Endodermal cell (in vitro differentiated cells): ENCODE data around the gene IL12RB2. TPM values are rescaled to one million over a fixed set of nuclear protein-coding genes. Genes with fewer than 3 reads are reported as not detected.

Source experiments
- DNase-seq: peaks from one replicate; pipeline ENCODE4 v3.0.0-alpha.2; 2017
- H3K27ac ChIP-seq: 2 replicates; pipeline ENCODE4 v1.5.1; 2013; ENCODE audit warnings: mild to moderate bottlenecking, low read depth, low read length, moderate library complexity
- H3K27me3 ChIP-seq: 2 replicates; pipeline ENCODE4 v1.6.1; 2013; ENCODE audit warnings: mild to moderate bottlenecking, low read length, moderate library complexity; ENCODE audit not compliant: insufficient read depth, control insufficient read depth, poor library complexity, severe bottlenecking
- H3K36me3 ChIP-seq: 2 replicates; pipeline ENCODE4 v1.7.0; 2013; ENCODE audit warnings: mild to moderate bottlenecking, low read length, moderate library complexity; ENCODE audit not compliant: control insufficient read depth, insufficient read depth
- H3K4me1 ChIP-seq: one replicate; pipeline ENCODE4 v1.7.0; 2013; ENCODE audit warnings: low read length; ENCODE audit not compliant: control insufficient read depth, insufficient read depth
- H3K4me3 ChIP-seq: 2 replicates; pipeline ENCODE4 v1.5.1; 2013; ENCODE audit warnings: mild to moderate bottlenecking, low read length, moderate library complexity
- H3K9ac ChIP-seq: 2 replicates; pipeline ENCODE4 v1.6.1; 2013; ENCODE audit warnings: mild to moderate bottlenecking, low read length, moderate library complexity; ENCODE audit not compliant: poor library complexity, severe bottlenecking; ENCODE audit errors: extremely low read depth
- H3K9me3 ChIP-seq: 2 replicates; pipeline ENCODE4 v1.6.1; 2013; ENCODE audit warnings: mild to moderate bottlenecking, low read length, moderate library complexity; ENCODE audit not compliant: control insufficient read depth
- H3K27ac Mint-ChIP-seq: 2 replicates; pipeline ENCODE4 v1.8.0; 2020; ENCODE audit warnings: mixed read lengths
- H3K27me3 Mint-ChIP-seq: 2 replicates; pipeline ENCODE4 v1.8.0; 2021; ENCODE audit warnings: mild to moderate bottlenecking, mixed read lengths; ENCODE audit not compliant: insufficient read depth
- H3K36me3 Mint-ChIP-seq: 2 replicates; pipeline ENCODE4 v1.8.0; 2020; ENCODE audit warnings: low read depth, mixed read lengths
- H3K4me1 Mint-ChIP-seq: 2 replicates; pipeline ENCODE4 v1.8.0; 2020; ENCODE audit warnings: mixed read lengths
- H3K4me3 Mint-ChIP-seq: 2 replicates; pipeline ENCODE4 v1.8.0; 2020; ENCODE audit warnings: mild to moderate bottlenecking, moderate library complexity, mixed read lengths
- H3K9me3 Mint-ChIP-seq: 2 replicates; pipeline ENCODE4 v1.8.0; 2020; ENCODE audit warnings: mild to moderate bottlenecking, mixed read lengths
- WGBS, 2 experiments: methylation state at CpG; one replicate each; pipeline versions ENCODE4 v1.1.5 to v1.1.7; 2013; ENCODE audit warnings: missing lambda C conversion rate in 2 of 2, mixed read lengths in 1 of 2; ENCODE audit not compliant: insufficient coverage in 1 of 2, insufficient read length in 1 of 2; 5-methylcytosine and 5-hydroxymethylcytosine counted together
- total RNA-seq, 2 donors: library from RNA; stranded (reverse); fragmentation: NEBNext Ultra II Directional in 1 of 2; extraction: Animal tissue kit (Norgen Biotek cat#: 25700) in 1 of 2; gene quantifications; 2 replicates in 1 of 2; 3 replicates in 1 of 2; pipeline ENCODE4 v1.2.1, GENCODE V29; 2021
- TF ChIP-seq, protein P1 (sequence below): fragments of 200-600 bp; sonication (generic); conservative IDR thresholded peaks from 2 replicates; pipeline ENCODE4 v1.5.0; 2021; ENCODE audit warnings: antibody characterized with exemption, mild to moderate bottlenecking

IL12RB2 gene
- total RNA-seq, 2 donors from 2014 or later, result 0.29 TPM; not detected in 1

DNA sequence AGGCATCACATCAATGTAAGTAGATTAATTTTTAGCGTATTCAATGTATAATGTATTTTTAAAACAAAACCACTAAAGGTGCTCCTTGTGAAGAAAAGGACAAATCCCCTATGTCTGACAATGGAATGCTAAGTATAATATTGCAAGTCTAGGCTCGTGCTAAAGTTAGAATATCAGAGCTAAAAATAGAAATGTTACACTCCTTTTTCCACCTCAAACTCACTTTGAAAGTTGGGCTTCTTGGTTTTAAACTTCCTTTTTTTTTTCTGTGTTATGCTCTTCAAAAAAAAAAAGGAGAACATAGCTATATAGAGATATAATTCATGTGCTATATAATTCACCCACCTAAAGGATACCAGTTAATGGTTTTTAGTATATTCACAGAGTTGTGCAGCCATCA, 126.2 kb downstream of the IL12RB2 start:
- H3K4me1 Mint-ChIP-seq, result peaks cover 20% of the 10 kb centered on the region
- TF ChIP-seq, protein P1, sequence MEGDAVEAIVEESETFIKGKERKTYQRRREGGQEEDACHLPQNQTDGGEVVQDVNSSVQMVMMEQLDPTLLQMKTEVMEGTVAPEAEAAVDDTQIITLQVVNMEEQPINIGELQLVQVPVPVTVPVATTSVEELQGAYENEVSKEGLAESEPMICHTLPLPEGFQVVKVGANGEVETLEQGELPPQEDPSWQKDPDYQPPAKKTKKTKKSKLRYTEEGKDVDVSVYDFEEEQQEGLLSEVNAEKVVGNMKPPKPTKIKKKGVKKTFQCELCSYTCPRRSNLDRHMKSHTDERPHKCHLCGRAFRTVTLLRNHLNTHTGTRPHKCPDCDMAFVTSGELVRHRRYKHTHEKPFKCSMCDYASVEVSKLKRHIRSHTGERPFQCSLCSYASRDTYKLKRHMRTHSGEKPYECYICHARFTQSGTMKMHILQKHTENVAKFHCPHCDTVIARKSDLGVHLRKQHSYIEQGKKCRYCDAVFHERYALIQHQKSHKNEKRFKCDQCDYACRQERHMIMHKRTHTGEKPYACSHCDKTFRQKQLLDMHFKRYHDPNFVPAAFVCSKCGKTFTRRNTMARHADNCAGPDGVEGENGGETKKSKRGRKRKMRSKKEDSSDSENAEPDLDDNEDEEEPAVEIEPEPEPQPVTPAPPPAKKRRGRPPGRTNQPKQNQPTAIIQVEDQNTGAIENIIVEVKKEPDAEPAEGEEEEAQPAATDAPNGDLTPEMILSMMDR, result no peak
- H3K27ac Mint-ChIP-seq, result no peak overlapping the region
- DNase-seq, result no peak
- Histone ChIP-seq H3K36me3 (peaks cover 4% of the 10 kb centered on the region), H3K9ac (no peak overlapping the region), H3K4me1 (peaks cover 7% of the 10 kb centered on the region), H3K4me3 (no peak overlapping the region), H3K27me3 (no peaks in the 10 kb centered on the region), H3K9me3 (no peaks in the 10 kb centered on the region), H3K27ac (no peak overlapping the region)
- WGBS, 2 experiments, result 100% methylated on average over 1 of the region's 2 CpGs; no CpG with 5 or more reads in 1 of the 2 experiments
- H3K36me3 Mint-ChIP-seq, result peaks cover 7% of the 10 kb centered on the region
- peaks cover 10% of the 10 kb centered on the region for H3K27me3 Mint-ChIP-seq
- no peak overlapping the region for H3K4me3 Mint-ChIP-seq
- no peaks in the 10 kb centered on the region for H3K9me3 Mint-ChIP-seq

DNA sequence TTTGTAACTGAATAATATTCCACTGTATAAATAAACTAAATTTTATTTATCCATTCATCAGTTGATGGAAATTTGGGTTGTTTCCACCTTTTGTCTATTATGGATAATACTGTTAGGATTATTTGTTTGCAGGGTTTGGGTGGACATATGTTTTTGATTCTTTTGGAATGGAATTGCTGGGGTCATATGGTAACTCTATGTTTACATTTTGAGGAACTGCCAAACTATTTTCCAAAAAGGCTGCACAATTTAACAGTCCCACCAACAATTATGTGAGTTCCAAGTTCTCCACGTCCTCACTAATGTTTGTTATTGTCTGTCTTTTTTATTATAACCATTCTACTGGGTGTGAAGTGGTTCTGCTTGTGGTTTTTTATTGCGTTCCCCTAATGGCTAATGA, 126.8 kb downstream of the IL12RB2 start:
- no peak overlapping the region for H3K27ac ChIP-seq
- no peaks in the 10 kb centered on the region for H3K9me3 ChIP-seq
- WGBS, 2 experiments, result 91% methylated on average over 1 of the region's 2 CpGs; no CpG with 5 or more reads in 1 of the 2 experiments
- peaks cover 2% of the 10 kb centered on the region for H3K36me3 Mint-ChIP-seq
- H3K36me3 ChIP-seq, result no peaks in the 10 kb centered on the region
- H3K27ac Mint-ChIP-seq, result no peak overlapping the region
- no peak overlapping the region for H3K4me3 ChIP-seq
- TF ChIP-seq, protein P1, result no peak
- peaks cover 10% of the 10 kb centered on the region for H3K27me3 Mint-ChIP-seq
- H3K4me1 Mint-ChIP-seq, result peaks cover 24% of the 10 kb centered on the region
- H3K4me1 ChIP-seq, result peaks cover 7% of the 10 kb centered on the region
- DNase-seq, result no peak
- no peaks in the 10 kb centered on the region for H3K9me3 Mint-ChIP-seq
- no peak overlapping the region for H3K4me3 Mint-ChIP-seq
- no peak overlapping the region for H3K9ac ChIP-seq
- no peaks in the 10 kb centered on the region for H3K27me3 ChIP-seq

DNA sequence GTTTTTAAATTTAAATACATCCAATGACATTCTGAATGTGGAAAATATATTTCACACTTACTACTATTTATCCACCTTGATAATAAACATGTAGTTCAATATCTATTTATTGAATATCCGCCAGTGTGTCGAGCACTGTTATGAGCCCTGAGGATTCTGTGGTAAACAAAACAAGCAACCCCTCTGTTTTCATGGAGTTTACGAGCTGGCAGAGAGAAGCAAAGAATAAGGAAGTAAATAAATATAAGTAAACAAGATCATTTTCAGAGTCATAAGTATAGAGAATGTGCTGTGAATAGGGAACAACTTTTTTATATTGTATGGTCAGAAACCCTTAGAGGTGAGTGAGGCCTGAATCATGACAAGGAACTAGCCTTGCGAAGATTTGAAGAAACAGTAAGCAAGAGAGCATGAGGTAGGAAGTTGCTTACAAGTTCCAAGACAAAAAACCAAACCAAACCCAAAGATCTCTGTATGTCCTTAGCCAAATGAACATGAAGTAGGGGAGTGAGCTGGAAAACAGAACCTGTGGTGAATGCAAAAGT, 128.9 kb downstream of the IL12RB2 start:
- H3K27ac Mint-ChIP-seq, result no peak overlapping the region
- H3K4me1 Mint-ChIP-seq, result peaks cover 27% of the 10 kb centered on the region
- no peak overlapping the region for H3K4me3 Mint-ChIP-seq

More for the DNA sequence above, 128.9 kb downstream of the IL12RB2 start:
- Histone ChIP-seq H3K4me3 (no peak overlapping the region), H3K27me3 (peaks cover 6% of the 10 kb centered on the region), H3K4me1 (peaks cover 7% of the 10 kb centered on the region), H3K36me3 (no peaks in the 10 kb centered on the region), H3K9me3 (no peaks in the 10 kb centered on the region), H3K27ac (no peak overlapping the region), H3K9ac (no peak overlapping the region)
- Mint-ChIP-seq H3K9me3 (no peaks in the 10 kb centered on the region), H3K36me3 (no peaks in the 10 kb centered on the region), H3K27me3 (peaks cover 12% of the 10 kb centered on the region)
- TF ChIP-seq, protein P1, result no peak
- 90 to 92% methylated on average over 2 to 4 of the region's 4 CpGs for WGBS, 2 experiments
- no peak for DNase-seq
